Activated CD8-positive, alpha-beta T cell treated with anti-CD3 and anti-CD28 coated beads for 36 hours (primary cell): ENCODE measurements around the gene TATDN2. TPM values are rescaled to one million over a fixed set of nuclear protein-coding genes. Genes with fewer than 3 reads are reported as not detected.

Source experiments
- ATAC-seq: fragments of 200-7000 bp; cut with Tn5 transposase; one replicate; pipeline ENCODE4 v1.10.0; 2021; ENCODE audit warnings: mild to moderate bottlenecking, moderate library complexity
- CTCF ChIA-PET: fragments of 350-600 bp; sonication (Branson Sonifier 250); formaldehyde crosslinking; loops from one replicate; lab custom pipeline; 2021; ENCODE audit warnings: antibody characterized with exemption; lab: Charles Lee
- POLR2A ChIA-PET: fragments of 350-600 bp; sonication (Branson Sonifier 250); formaldehyde crosslinking; loops from one replicate; lab custom pipeline; 2021; ENCODE audit warnings: antibody characterized with exemption; lab: Charles Lee
- DNase-seq: peaks from one replicate; pipeline ENCODE4 v3.0.0-alpha.2; 2020
- H3K27ac Mint-ChIP-seq: one replicate; pipeline ENCODE4 v1.8.0; 2021; ENCODE audit warnings: mild to moderate bottlenecking, mixed read lengths
- H3K27me3 Mint-ChIP-seq: one replicate; pipeline ENCODE4 v1.8.0; 2021; ENCODE audit warnings: mixed read lengths
- H3K36me3 Mint-ChIP-seq: one replicate; pipeline ENCODE4 v1.8.0; 2021; ENCODE audit warnings: low read depth, mixed read lengths
- H3K4me1 Mint-ChIP-seq: one replicate; pipeline ENCODE4 v1.8.0; 2021; ENCODE audit warnings: low read depth, mixed read lengths
- H3K4me3 Mint-ChIP-seq: one replicate; pipeline ENCODE4 v1.8.0; 2021; ENCODE audit warnings: mild to moderate bottlenecking, moderate library complexity, mixed read lengths
- H3K9me3 Mint-ChIP-seq: one replicate; pipeline ENCODE4 v1.8.0; 2021; ENCODE audit warnings: mixed read lengths
- intact Hi-C: fragments of 100-400 bp; cut with micrococcal nuclease; formaldehyde crosslinking; loops from one replicate; pipeline ENCODE4 v1.10.0; 2022
- total RNA-seq, 2 experiments: library from RNA; stranded (reverse); gene quantifications; one replicate each; pipeline ENCODE4 v1.2.3, GENCODE V29; 2021
- TF ChIP-seq, protein P1 (sequence below): fragments of 200-600 bp; IDR thresholded peaks from one replicate; pipeline ENCODE4 v1.8.0; 2022; ENCODE audit warnings: antibody characterized with exemption, mild to moderate bottlenecking

The TATDN2 gene
- total RNA-seq, 2 experiments from 2014 or later, result 37.1 to 38.5 TPM

DNA sequence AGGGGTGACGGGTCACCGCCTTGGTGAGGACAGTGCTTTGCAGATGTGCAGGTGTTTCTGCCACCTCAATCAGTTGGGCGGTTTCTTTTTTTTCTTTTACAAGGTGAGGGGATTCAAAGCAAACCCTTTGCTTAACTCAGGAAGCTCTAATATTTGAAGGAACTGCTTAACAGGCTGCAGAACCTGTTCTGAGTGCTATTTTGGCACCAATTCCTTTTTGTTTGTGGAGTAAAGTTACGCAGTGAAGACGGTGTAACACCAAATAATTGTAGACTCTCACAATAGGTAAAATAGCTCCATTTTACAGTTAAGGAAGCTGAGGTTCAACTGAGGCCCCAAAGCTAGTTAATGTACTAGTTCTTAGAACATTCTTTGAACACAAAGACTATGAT is 37.9 kb downstream of the TATDN2 start:
- Mint-ChIP-seq H3K27ac (peak overlapping the region; percentile 16), H3K36me3 (peaks cover 34% of the 10 kb centered on the region), H3K4me3 (no peak overlapping the region), H3K27me3 (no peaks in the 10 kb centered on the region), H3K9me3 (no peaks in the 10 kb centered on the region), H3K4me1 (peaks cover 35% of the 10 kb centered on the region)
- intact Hi-C loops, result no loop called here
- ATAC-seq (no peak), DNase-seq (no peak)
- TF ChIP-seq, protein P1, sequence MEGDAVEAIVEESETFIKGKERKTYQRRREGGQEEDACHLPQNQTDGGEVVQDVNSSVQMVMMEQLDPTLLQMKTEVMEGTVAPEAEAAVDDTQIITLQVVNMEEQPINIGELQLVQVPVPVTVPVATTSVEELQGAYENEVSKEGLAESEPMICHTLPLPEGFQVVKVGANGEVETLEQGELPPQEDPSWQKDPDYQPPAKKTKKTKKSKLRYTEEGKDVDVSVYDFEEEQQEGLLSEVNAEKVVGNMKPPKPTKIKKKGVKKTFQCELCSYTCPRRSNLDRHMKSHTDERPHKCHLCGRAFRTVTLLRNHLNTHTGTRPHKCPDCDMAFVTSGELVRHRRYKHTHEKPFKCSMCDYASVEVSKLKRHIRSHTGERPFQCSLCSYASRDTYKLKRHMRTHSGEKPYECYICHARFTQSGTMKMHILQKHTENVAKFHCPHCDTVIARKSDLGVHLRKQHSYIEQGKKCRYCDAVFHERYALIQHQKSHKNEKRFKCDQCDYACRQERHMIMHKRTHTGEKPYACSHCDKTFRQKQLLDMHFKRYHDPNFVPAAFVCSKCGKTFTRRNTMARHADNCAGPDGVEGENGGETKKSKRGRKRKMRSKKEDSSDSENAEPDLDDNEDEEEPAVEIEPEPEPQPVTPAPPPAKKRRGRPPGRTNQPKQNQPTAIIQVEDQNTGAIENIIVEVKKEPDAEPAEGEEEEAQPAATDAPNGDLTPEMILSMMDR, result no peak
- POLR2A ChIA-PET, result interaction anchor here (1.1 to 3.4 kb wide), 2 partner anchors 35 to 38 kb away, joined by 3 to 11 read pairs; partner anchors contain the start of genes SEC13 and TATDN2
- CTCF ChIA-PET, result interaction anchor here (1.0 to 4.1 kb wide), 6 partner anchors 10 to 784 kb away, joined by 3 to 17 read pairs (median 4); no protein-coding TSS in a partner anchor

DNA sequence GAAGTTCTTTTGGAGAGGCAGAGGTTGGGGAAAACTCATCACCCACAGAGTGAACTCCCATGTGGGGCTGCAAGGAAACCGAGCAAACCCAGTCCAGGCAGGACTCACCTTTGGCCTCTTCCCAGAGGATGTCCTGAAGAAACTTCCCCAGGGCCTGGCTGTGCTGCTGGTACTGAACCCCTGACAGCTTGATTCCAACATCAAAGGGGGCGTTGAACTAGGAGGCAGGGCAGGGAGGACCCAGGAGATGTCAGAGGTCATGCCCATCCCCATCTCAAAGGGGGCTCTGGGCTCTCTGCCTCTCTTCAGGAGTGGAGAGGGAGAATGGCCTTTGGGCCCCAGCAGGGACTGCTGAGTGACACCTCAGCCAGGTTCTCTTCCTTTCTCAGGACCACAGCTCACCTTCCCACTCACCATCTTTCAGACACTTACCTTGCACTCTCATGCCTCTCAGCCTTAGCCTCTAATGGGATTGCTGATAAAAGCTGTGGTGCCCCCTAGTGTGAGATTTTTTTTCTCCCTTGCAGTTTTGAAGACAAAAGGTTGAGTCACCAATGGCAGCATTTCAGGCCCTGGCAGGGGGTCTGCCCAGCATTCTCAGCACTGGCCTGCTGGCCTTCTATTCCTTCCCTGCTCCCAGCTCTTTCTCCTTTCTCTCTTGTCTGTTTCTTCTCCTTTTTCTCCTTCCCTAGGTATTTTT is 38.5 kb downstream of the TATDN2 start:
- no peaks in the 10 kb centered on the region for H3K9me3 Mint-ChIP-seq
- peaks cover 34% of the 10 kb centered on the region for H3K36me3 Mint-ChIP-seq
- H3K27ac Mint-ChIP-seq, result no peak overlapping the region
- ChIA-PET CTCF (interaction anchor here (0.8 to 4.1 kb wide), 10 partner anchors 10 to 785 kb away, joined by 3 to 17 read pairs (median 4); partner anchors contain the start of genes CRELD1 and SEC13), POLR2A (interaction anchor here (0.6 to 3.4 kb wide), 2 partner anchors 35 to 387 kb away, joined by 3 to 11 read pairs; partner anchors contain the start of gene SEC13)
- ATAC-seq (peak; percentile 49), DNase-seq (peak; percentile 60)
- peaks cover 35% of the 10 kb centered on the region for H3K4me1 Mint-ChIP-seq
- TF ChIP-seq, protein P1, result peak; percentile 37
- no peak overlapping the region for H3K4me3 Mint-ChIP-seq
- intact Hi-C loops, result no loop called here
- H3K27me3 Mint-ChIP-seq, result no peaks in the 10 kb centered on the region

DNA sequence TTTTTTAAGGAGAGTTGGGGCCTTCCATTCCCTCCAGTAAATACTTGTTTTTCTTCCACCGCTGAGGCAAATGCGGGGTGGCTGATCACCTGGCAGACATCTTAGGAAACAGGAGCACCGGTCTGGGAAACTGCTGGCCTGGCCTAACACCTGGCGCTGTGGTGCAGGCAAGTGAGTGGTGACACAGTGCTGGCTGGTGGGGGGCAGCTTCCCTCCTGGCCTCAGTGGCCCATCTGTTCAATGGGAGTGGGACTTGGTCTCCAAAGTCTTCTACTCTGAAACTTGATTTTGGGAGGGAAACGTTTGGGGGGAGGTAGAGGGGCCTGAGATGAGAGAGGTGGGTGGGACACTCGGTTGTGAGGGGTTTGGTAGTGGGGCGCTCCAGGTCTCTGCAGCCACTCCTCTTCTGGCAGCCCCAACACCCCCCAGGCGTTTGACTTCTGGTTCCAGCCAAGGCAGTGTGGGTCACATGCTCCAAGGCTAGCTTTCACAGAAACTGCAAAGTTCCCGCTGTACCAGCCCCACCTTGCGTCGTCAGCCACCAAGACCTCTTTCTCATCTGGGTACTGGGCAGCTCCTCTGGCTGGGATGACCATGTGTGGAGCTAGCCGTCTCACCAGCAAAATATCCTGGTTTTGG is 39.8 kb downstream of the TATDN2 start:
- ATAC-seq (no peak), DNase-seq (no peak)
- intact Hi-C loops, result no loop called here
- TF ChIP-seq, protein P1, result no peak
- Mint-ChIP-seq H3K36me3 (peaks cover 36% of the 10 kb centered on the region), H3K27me3 (no peaks in the 10 kb centered on the region), H3K4me3 (no peak overlapping the region), H3K9me3 (no peaks in the 10 kb centered on the region), H3K4me1 (peaks cover 37% of the 10 kb centered on the region), H3K27ac (no peak overlapping the region)
- POLR2A ChIA-PET, result interaction anchor here (0.6 to 3.4 kb wide), 2 partner anchors 8 to 34 kb away, joined by 3 to 11 read pairs; partner anchors contain the start of gene SEC13
- CTCF ChIA-PET, result interaction anchor here (0.8 to 4.1 kb wide), 5 partner anchors 16 to 355 kb away, joined by 3 to 17 read pairs (median 4); partner anchors contain the start of genes CRELD1 and SEC13

DNA sequence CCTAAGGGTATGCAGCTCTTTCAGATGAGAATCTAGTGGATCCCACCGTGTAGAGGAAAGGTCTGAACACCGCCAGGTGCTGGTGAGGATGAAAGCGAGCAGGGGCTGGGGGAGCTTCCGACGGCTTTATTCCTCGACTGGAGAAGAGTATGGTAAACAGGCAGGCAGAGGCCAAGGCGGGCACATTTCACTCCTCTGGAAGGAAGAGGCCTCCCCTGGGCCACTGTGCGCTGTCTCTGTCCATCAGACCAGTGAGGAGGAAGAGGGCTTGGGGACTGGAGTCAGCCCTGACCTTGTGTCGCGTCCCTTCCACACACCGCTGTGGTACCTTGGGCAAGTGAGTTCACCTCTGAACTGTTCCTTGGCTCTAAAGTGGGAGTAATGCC is 40.3 kb downstream of the TATDN2 start:
- no peak overlapping the region for H3K27ac Mint-ChIP-seq
- H3K9me3 Mint-ChIP-seq, result no peaks in the 10 kb centered on the region
- no peak overlapping the region for H3K4me3 Mint-ChIP-seq
- H3K4me1 Mint-ChIP-seq, result peaks cover 33% of the 10 kb centered on the region
- CTCF ChIA-PET, result interaction anchor here (4.1 kb wide), 1 partner anchor 25 kb away, joined by 17 read pairs; no protein-coding TSS in a partner anchor
- H3K36me3 Mint-ChIP-seq, result peaks cover 35% of the 10 kb centered on the region
- ATAC-seq (no peak), DNase-seq (no peak)
- H3K27me3 Mint-ChIP-seq, result no peaks in the 10 kb centered on the region
- POLR2A ChIA-PET, result interaction anchor here (3.4 kb wide), 1 partner anchor 33 kb away, joined by 11 read pairs; the partner anchor contains the start of gene SEC13
- intact Hi-C loops, result no loop called here
- TF ChIP-seq, protein P1, result no peak
